ENCODE data around the gene KCNK10.
"Not testable (repeated sequence)": the region's sequence is repeated elsewhere in the genome, so short reads cannot be mapped to it uniquely, and the experiment has no call there.

KCNK10 gene

GRCh38 chr14:88269806-88270420, 53.2 kb downstream of the KCNK10 start:
- no peak overlapping the region for H3K4me3 Mint-ChIP-seq
- H3K36me3 Mint-ChIP-seq: no peaks in the 10 kb centered on the region
- peaks cover 4% of the 10 kb centered on the region for H3K27me3 Mint-ChIP-seq
- DNase-seq: no peak
- CTCF ChIA-PET: no interaction called here
- no peaks in the 10 kb centered on the region for H3K4me1 Mint-ChIP-seq
- no peak overlapping the region for H3K27ac Mint-ChIP-seq
- no peaks in the 10 kb centered on the region for H3K9me3 Mint-ChIP-seq

- no peaks in the 10 kb centered on the region for H3K36me3 Mint-ChIP-seq
- CTCF ChIA-PET: no interaction called here
- no peak for DNase-seq
- no peak overlapping the region for H3K27ac Mint-ChIP-seq
- no peaks in the 10 kb centered on the region for H3K9me3 Mint-ChIP-seq
- no peaks in the 10 kb centered on the region for H3K4me1 Mint-ChIP-seq
- H3K27me3 Mint-ChIP-seq: peaks cover 9% of the 10 kb centered on the region
- no peak overlapping the region for H3K4me3 Mint-ChIP-seq
These were observed 56.6 kb downstream of the KCNK10 start for GRCh38 chr14:88266474-88266873.

GRCh38 chr14:88264116-88264515, 59.0 kb downstream of the KCNK10 start:
- Mint-ChIP-seq H3K27ac (no peak overlapping the region), H3K9me3 (no peaks in the 10 kb centered on the region), H3K27me3 (peaks cover 5% of the 10 kb centered on the region)

GRCh38 chr14:88261302-88261701, 61.8 kb downstream of the KCNK10 start:
- H3K27me3 Mint-ChIP-seq, H3K36me3 Mint-ChIP-seq, H3K4me1 Mint-ChIP-seq, DNase-seq, H3K4me3 Mint-ChIP-seq, H3K9me3 Mint-ChIP-seq, H3K27ac Mint-ChIP-seq, CTCF ChIA-PET: not testable (repeated sequence)

More at GRCh38 chr14:88264116-88264515, 59.0 kb downstream of the KCNK10 start:
- CTCF ChIA-PET: interaction anchor here (0.6 kb wide), 1 partner anchor 458 kb away, joined by 3 read pairs; no protein-coding TSS in a partner anchor
- Mint-ChIP-seq H3K36me3 (no peaks in the 10 kb centered on the region), H3K4me3 (no peak overlapping the region), H3K4me1 (no peaks in the 10 kb centered on the region)
- no peak for DNase-seq

GRCh38 chr14:88258021-88258420, 65.0 kb downstream of the KCNK10 start:
- peaks cover 5% of the 10 kb centered on the region for H3K27me3 Mint-ChIP-seq
- no peaks in the 10 kb centered on the region for H3K9me3 Mint-ChIP-seq
- no peak overlapping the region for H3K27ac Mint-ChIP-seq
- H3K4me3 Mint-ChIP-seq: no peak overlapping the region
- no peaks in the 10 kb centered on the region for H3K4me1 Mint-ChIP-seq
- no peak for DNase-seq
- CTCF ChIA-PET: no interaction called here
- no peaks in the 10 kb centered on the region for H3K36me3 Mint-ChIP-seq

GRCh38 chr14:88256997-88257950, 65.8 kb downstream of the KCNK10 start:
- Mint-ChIP-seq H3K4me1 (no peaks in the 10 kb centered on the region), H3K4me3 (no peak overlapping the region), H3K36me3 (no peaks in the 10 kb centered on the region), H3K9me3 (no peaks in the 10 kb centered on the region), H3K27me3 (peaks cover 4% of the 10 kb centered on the region), H3K27ac (no peak overlapping the region)
- DNase-seq: no peak
- CTCF ChIA-PET: no interaction called here

GRCh38 chr14:88255798-88256197, 67.3 kb downstream of the KCNK10 start:
- H3K27me3 Mint-ChIP-seq: no peaks in the 10 kb centered on the region
- H3K27ac Mint-ChIP-seq: no peak overlapping the region
- no peak for DNase-seq
- no peak overlapping the region for H3K4me3 Mint-ChIP-seq
- CTCF ChIA-PET: interaction anchor here (1.0 kb wide), 1 partner anchor 60 kb away, joined by 3 read pairs; no protein-coding TSS in a partner anchor
- no peaks in the 10 kb centered on the region for H3K36me3 Mint-ChIP-seq
- H3K4me1 Mint-ChIP-seq: no peaks in the 10 kb centered on the region
- no peaks in the 10 kb centered on the region for H3K9me3 Mint-ChIP-seq

- Mint-ChIP-seq H3K9me3 (no peaks in the 10 kb centered on the region), H3K27ac (no peak overlapping the region), H3K27me3 (no peaks in the 10 kb centered on the region), H3K36me3 (no peaks in the 10 kb centered on the region), H3K4me1 (no peaks in the 10 kb centered on the region), H3K4me3 (no peak overlapping the region)
- DNase-seq: no peak
- CTCF ChIA-PET: interaction anchor here (1.0 kb wide), 1 partner anchor 60 kb away, joined by 3 read pairs; no protein-coding TSS in a partner anchor
These were observed 67.9 kb downstream of the KCNK10 start for GRCh38 chr14:88255196-88255595.

- no peak overlapping the region for H3K4me3 Mint-ChIP-seq
- H3K4me1 Mint-ChIP-seq: no peaks in the 10 kb centered on the region
- CTCF ChIA-PET: interaction anchor here (0.5 kb wide), 1 partner anchor 113 kb away, joined by 4 read pairs; no protein-coding TSS in a partner anchor
- H3K36me3 Mint-ChIP-seq: no peaks in the 10 kb centered on the region
- H3K27me3 Mint-ChIP-seq: no peaks in the 10 kb centered on the region
- DNase-seq: no peak
- H3K9me3 Mint-ChIP-seq: no peaks in the 10 kb centered on the region
- no peak overlapping the region for H3K27ac Mint-ChIP-seq
These were observed 70.6 kb downstream of the KCNK10 start for GRCh38 chr14:88252498-88252897.

GRCh38 chr14:88251650-88252049, 71.4 kb downstream of the KCNK10 start:
- CTCF ChIA-PET: no interaction called here
- no peaks in the 10 kb centered on the region for H3K27me3 Mint-ChIP-seq
- H3K4me1 Mint-ChIP-seq: no peaks in the 10 kb centered on the region
- H3K4me3 Mint-ChIP-seq: no peak overlapping the region
- no peaks in the 10 kb centered on the region for H3K9me3 Mint-ChIP-seq
- H3K36me3 Mint-ChIP-seq: no peaks in the 10 kb centered on the region
- no peak for DNase-seq
- H3K27ac Mint-ChIP-seq: no peak overlapping the region

- no peaks in the 10 kb centered on the region for H3K36me3 Mint-ChIP-seq
- H3K9me3 Mint-ChIP-seq: no peaks in the 10 kb centered on the region
- DNase-seq: no peak
- H3K4me3 Mint-ChIP-seq: no peak overlapping the region
- CTCF ChIA-PET: interaction anchor here (0.6 kb wide), 1 partner anchor 1506 kb away, joined by 3 read pairs; no protein-coding TSS in a partner anchor
- H3K27me3 Mint-ChIP-seq: no peaks in the 10 kb centered on the region
- no peaks in the 10 kb centered on the region for H3K4me1 Mint-ChIP-seq
- no peak overlapping the region for H3K27ac Mint-ChIP-seq
These were observed 73.8 kb downstream of the KCNK10 start for GRCh38 chr14:88249266-88249665.

- Mint-ChIP-seq H3K27me3 (no peaks in the 10 kb centered on the region), H3K36me3 (no peaks in the 10 kb centered on the region), H3K4me1 (no peaks in the 10 kb centered on the region), H3K27ac (no peak overlapping the region), H3K9me3 (no peaks in the 10 kb centered on the region), H3K4me3 (no peak overlapping the region)
- CTCF ChIA-PET: no interaction called here
- no peak for DNase-seq
These were observed 74.5 kb downstream of the KCNK10 start for GRCh38 chr14:88248606-88249005.

- Mint-ChIP-seq H3K4me3 (no peak overlapping the region), H3K9me3 (no peaks in the 10 kb centered on the region), H3K27ac (no peak overlapping the region), H3K4me1 (no peaks in the 10 kb centered on the region), H3K36me3 (no peaks in the 10 kb centered on the region), H3K27me3 (no peaks in the 10 kb centered on the region)
- no peak for DNase-seq
- CTCF ChIA-PET: no interaction called here
These were observed 75.8 kb downstream of the KCNK10 start for GRCh38 chr14:88247228-88247627.

GRCh38 chr14:88245321-88245720, 77.7 kb downstream of the KCNK10 start:
- no peaks in the 10 kb centered on the region for H3K9me3 Mint-ChIP-seq
- CTCF ChIA-PET: no interaction called here
- H3K27me3 Mint-ChIP-seq: no peaks in the 10 kb centered on the region
- no peaks in the 10 kb centered on the region for H3K36me3 Mint-ChIP-seq
- no peak overlapping the region for H3K4me3 Mint-ChIP-seq
- no peak overlapping the region for H3K27ac Mint-ChIP-seq
- no peak for DNase-seq
- no peaks in the 10 kb centered on the region for H3K4me1 Mint-ChIP-seq

GRCh38 chr14:88243946-88244345, 79.1 kb downstream of the KCNK10 start:
- no peak overlapping the region for H3K27ac Mint-ChIP-seq
- no peak for DNase-seq
- no peaks in the 10 kb centered on the region for H3K27me3 Mint-ChIP-seq
- no peaks in the 10 kb centered on the region for H3K36me3 Mint-ChIP-seq
- H3K4me1 Mint-ChIP-seq: no peaks in the 10 kb centered on the region
- CTCF ChIA-PET: interaction anchor here (0.6 kb wide), 1 partner anchor 9 kb away, joined by 3 read pairs; no protein-coding TSS in a partner anchor
- no peak overlapping the region for H3K4me3 Mint-ChIP-seq
- H3K9me3 Mint-ChIP-seq: no peaks in the 10 kb centered on the region

Measured in activated naive CD4-positive, alpha-beta T cell treated with anti-CD3 and anti-CD28 coated beads, Interleukin-2, amount 10 ng/mL, durations not matched to agents 7 days and 5 days (primary cell).